HG02798 (cell line): Measurements from ENCODE around the gene MLPH.
A peak's percentile ranks its signal among the peaks of the same experiment; 100 is the strongest.

Source experiments
- ATAC-seq: cut with Tn5 transposase; IDR thresholded peaks from one replicate; pipeline ENCODE4 v1.9.1; 2021; ENCODE audit warnings: mild to moderate bottlenecking; ENCODE audit not compliant: unreplicated experiment, poor library complexity

The MLPH gene

DNA sequence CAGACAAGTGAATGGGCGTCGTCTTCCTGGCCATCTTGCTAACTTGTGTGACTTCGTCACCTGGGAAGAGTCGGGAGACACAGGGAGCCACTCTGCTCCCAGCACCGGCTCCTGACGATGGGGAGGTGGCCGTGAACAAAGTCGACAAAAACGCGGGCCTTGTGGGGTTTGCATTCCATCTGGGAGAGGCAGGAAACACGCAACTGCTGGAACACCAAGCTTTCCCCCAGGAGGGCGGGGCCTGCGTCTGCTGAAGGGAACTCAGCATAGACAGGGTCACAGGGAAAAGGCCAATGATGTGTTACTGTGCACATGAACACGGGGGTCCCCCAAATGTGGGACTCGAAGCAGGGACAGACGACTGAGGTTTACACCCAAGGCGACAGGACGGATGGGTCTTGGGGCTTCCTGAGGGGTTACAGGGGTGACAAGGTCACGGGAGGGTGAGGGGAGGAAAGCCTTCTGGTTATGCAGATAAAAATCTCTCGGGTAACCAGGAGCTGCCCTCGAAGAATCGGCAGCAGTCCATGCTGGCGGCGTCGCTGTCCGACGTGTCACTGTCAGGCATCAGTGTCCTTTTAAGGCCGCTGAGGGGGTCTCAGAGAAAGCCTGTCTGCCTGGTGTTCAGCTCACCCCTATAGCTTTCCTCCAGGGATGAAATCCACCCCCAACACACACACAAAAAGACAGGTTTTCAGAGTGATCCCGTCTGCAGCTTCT is 51.1 kb downstream of the MLPH start:
- ATAC-seq: no peak

DNA sequence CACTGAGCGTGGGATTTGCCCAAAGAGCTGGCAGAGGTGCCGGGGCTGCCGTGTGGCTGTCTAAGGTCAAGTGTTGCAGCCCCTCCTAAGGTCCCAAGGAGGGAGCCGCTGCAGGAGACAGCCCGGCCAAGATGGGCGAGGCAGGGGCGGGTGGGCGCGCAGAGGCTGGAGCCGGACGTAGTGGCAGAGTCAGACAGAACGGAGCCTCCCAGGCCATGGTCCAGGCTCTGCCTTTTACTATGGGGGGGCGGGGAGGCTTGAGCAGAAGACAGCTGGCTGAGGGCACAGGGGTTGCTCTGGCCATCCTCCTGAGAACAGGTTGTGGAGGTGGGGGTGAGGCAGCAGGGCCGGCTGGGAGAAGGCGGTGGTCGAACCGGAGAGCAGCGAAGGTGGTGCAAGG is 51.9 kb downstream of the MLPH start:
- no peak for ATAC-seq

DNA sequence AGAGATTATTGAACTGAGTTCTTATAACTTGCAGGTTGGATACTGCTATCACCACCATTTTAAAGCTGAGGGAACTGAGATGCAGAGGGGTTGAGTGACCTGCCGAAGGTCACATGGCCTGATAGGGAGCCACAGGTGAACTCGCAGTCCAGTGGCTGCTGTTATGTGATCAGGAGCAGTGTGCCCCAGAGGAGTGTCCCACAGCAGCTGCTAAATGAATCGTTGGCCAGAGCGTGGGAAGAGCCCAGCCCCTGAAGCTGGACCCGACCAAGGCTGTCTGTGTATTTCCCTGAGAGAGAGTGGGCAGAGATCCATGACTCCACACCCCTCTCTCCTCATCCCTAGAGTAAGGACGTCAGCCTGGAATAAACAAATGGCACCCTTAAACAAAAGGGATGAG is 52.6 kb downstream of the MLPH start:
- no peak for ATAC-seq

DNA sequence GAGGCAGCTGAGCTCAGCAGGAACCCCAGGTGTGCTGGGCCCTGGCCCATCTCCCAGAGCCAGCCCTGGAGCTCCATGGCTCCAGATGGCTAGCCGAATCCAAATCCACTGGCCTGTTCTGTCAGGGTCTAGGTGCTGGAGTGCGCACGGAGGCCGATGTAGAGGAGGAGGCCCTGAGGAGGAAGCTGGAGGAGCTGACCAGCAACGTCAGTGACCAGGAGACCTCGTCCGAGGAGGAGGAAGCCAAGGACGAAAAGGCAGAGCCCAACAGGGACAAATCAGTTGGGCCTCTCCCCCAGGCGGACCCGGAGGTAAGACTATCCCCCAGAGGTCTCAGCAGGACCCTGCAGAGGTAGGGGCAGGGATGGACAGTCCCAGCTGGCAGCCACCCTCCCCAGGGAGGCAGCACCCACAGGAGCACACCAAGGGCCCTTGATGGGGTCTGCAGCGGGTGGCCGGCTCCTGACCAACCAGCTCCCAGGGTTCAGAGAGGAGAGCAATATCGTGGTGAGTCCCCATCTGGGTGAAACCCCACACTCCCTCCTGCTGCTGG is 53.2 kb downstream of the MLPH start:
- ATAC-seq: no peak

DNA sequence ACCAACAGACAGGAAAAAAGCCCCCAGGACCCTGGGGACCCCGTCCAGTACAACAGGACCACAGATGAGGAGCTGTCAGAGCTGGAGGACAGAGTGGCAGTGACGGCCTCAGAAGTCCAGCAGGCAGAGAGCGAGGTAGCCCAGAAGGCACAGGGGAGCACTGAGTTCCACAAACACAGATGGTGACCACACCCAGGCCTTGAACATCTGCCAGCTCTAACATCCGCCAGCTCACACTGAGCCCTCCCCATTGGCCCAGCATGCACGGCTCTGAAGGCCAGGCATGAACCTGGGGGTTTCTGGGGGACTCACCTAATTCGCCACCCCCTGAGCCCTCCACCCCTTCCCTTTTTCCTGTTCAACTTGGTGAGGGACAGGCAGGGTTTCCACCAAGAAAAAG is 53.8 kb downstream of the MLPH start:
- no peak for ATAC-seq

DNA sequence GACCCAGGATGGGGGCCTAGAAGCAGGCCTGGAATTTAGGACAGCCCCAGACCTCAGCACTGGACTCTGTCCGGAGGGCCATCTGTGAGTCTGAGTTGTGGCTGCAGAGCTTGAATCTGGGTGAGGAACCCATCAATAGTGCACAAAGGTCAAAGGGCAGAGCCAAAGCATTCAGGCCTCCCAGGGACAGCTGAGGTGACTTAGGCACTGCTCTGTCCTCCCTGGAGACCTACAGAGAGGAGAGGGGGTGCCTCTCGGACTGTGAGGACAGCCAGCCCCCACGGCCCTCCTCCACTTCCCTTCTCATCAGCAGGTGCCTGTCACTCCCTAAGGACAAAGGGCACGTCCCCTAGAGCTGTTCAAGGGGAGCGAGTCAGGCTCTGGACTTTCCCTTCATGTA is 54.2 kb downstream of the MLPH start:
- no peak for ATAC-seq

DNA sequence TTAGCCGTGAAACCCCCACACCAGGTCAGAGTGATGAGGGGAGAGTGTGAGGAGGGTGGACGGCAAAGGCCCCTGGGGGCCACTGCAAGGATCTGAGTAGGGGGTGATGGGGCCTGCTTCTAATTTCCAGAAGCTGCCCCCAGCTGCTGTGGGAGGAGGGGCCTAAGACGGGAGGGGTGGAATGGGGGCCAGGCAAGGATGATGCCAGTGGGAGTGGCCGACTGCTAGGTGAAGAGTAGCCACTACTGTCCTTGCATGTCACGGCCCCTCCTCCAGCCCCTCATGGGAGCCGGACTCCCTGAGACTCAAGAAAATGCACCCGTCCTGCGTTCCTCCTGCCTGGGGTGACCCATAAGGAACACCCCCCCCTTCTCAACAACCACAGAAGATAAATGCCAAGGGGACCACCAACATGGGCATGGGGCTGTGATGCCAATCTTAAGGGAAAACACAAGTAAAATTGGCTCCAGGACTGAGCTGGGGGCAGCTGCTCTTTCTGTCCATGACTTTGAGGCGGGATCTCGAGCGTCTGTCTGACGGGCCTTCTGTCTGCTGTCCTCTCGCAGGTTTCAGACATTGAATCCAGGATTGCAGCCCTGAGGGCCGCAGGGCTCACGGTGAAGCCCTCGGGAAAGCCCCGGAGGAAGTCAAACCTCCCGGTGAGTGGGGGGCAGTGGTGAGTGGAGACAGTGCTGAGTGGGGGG is 55.1 kb downstream of the MLPH start:
- no peak for ATAC-seq

DNA sequence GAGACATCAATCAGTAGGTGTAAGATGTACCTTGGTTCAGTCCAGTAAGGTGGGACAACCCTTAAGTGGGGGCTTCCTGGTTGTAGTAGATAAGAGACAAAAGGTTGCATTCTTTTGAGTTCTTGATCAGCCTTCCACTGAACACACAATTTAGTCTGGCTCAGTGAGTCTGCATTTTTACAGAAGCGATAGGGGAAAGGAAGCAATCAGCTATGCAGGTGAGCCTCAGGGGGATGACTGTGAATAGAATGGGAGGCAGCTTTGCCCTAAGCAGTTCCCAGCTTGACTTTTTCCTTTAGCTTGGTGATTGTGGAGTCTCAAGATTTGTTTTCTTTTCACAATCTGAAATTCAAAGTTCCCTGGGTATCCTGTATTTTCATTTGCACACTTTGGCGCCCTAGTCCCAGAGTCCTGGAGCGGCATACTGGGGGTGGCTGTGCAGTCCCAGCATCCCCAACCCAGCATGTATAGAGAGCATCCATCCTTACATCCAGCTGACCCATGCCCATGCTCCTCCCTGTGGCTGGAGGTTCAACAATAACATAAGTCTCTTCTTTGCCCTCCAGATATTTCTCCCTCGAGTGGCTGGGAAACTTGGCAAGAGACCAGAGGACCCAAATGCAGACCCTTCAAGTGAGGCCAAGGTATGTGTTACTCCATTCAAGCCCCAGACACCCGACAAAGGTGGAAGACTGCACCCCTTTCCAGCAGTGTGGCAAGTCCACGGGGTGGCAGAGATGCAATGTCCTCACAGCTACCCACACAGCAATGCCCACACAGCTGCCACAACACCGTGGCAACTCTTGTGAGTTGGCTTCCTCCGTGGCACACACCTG is 59.2 kb downstream of the MLPH start:
- ATAC-seq: no peak

DNA sequence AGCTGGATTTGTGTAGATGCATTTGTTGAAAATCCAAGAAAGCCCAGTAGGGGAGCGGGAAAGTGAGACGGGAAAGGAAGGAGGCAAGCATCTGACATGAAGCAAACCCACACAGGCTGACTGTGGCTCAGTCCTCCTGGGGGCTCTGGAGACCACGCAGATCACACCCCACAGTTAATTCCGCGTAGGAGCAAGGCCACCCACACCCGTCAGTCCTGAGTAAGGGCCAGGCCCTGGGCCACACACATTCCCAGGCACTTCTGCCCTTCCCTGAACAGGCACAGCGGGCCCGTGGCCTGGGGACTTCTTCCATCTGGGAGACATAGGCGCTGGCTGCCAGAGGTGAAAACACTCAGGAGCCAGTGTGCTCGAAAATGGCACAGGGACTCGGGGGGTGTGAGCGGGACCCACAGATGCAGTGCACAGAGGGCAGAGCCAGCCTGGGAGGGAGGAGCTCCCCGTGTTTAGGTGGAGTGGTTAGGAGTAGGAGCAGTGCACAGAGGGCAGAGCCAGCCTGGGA is 59.9 kb downstream of the MLPH start:
- no peak for ATAC-seq

DNA sequence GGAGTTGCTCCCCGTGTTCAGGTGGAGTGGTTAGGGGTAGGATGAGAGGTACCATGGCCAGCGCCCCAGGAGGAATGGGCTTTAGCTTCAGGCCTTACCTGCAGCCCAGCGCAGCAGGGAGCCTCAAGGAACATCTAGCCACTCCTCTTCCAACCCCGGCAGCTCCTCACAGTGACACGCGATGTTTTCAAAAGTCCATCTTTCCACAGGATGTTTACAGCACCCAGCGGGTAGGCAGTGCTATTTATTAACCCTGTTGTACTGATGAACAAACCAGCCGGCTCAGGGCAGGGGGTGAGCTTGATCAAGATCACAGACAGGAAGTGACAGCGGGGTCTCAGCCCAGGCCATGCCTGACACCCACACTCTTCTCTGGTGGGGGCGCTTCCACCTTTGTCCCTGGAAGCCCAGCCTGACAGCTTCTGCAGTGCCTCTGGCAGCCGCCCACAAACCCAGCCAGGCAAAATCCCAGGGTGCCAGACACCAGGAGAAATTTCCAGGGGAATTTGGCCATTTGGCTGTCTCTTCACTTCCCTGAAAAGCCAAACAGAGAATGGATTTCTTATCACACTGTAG is 60.9 kb downstream of the MLPH start:
- no peak for ATAC-seq

DNA sequence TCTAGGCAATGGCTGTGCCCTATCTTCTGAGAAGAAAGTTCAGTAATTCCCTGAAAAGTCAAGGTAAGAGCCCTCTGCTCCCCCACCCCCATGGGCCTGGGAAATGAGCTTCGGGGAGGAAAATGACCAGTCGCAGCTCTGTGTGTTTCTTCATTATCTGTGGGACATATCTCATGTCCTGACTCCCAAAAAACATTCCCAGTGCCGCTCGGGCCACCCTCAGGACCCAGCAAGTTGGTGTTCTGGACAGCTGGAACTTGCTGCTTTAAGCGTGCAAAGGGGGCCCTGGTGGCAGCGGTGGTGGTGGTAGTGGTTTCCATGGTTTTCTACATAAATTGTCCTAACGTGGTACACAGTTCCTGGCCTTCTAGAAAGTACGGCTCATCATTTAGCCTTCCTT is 62.2 kb downstream of the MLPH start:
- no peak for ATAC-seq

DNA sequence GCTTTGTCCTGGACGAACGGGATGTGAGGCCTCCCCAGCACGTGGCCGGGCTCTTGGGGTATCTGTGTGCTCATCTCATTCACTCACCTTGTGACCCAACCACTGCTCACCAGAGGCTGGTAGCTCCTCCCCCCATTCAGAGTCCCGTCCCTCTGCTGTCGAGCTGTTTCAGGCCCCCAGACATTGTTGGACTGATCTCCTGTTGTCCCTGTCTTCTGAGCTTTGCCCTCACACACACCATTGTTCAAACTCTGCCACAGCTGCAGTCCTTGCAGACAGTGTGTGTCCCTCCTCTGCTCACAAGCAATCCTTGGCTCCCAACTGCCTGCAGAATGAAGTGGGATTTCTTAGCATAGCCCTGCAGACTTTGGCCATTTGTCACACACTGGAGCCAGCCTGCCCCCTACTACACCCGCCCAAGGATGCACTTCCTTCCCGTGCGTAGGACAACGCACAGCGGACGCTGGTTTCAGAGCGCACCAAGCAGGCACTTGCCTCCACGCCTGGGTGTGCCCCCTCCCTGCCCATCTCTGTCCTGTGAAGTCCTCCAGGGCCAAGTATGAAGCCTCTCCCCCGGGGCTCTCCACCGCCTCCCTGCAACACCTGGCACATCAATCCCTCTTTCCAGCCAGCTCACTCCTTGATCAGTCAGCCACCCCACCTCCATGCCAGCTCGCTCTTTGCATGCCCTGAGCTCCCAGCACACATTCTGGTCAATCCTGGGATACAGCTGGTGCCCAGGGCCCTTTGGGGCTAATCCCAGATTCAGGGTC is 62.8 kb downstream of the MLPH start:
- no peak for ATAC-seq

DNA sequence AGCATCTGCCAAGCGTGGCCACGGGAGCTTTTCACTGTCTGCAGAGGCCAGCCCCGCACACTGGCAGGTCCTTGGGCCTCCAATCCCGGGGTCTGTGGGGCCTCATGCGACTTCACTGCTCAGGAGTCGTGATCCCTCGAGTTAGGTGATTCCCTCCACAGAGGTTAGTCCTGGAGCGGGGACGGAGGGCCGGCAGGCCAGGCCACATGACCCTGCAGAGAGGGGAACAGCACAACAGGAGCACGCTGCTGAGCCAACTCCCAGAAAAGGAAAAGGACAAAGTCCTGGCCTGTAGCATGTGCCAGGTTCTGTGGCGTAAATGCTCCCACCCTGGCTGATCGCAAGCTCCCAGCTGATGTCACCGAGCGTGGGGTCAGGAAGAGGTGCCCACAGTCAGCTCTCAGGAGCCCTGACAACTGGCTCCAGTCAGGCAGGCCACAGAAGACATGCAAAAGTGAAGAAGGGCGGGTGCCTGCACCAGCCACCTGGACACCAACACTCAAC is 64.1 kb downstream of the MLPH start:
- no peak for ATAC-seq

DNA sequence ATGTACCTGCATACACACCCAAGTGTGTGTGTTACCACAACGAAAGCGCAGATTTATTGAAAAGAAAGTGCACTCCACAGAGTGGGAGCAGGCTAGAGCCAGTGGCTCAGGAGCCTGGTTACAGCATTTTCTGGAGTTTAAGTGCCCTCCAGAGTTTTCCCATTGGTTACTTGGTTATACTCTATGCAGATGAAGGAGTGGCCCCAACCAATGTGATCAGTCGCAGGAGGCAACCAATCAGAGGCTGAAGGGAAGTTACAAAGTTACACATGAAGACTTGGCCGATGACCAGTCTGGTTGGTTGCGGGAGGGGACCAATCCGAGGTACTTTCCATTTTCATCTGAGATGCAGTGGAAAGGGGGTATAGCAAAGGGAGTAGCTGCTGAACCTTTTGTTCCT is 65.9 kb downstream of the MLPH start:
- ATAC-seq: no peak

DNA sequence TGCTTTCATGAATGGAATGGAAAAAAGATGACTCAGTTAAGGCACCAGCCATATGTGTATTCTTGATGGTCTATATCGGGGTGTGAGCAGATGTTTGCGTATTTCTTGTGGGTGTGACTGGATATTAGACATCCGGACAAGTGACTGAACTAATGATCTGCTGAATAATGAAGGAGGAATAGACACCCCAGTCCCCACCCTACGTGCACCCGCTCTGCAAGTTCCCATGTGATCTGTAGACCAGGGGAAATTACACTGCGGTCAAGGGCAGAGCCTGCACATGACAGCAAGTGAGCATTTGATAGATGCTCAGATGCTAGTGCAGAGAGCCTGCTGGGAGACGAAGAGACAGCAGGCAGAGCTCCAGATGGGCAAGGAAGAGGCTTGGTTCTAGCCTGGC is 66.9 kb downstream of the MLPH start:
- peak; percentile 48 for ATAC-seq

DNA sequence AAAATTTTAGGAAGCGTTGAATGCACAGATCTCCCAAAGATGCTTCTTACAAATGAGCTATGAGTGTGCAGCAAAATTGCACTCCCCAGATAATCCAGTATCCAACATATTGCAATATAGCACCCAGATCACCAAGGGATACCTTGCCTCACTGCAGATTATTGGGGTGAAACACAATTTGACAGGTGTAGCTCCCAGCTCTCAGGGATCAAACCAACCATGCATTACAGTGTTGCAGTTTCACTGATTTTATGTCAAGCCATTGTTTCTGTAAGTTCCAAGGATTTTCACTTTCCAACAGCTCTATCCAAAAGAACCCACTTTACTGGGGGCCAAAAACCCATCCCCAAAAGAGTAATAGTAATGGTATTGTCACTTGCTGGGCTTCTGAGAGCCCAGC is 68.5 kb downstream of the MLPH start:
- ATAC-seq: no peak

DNA sequence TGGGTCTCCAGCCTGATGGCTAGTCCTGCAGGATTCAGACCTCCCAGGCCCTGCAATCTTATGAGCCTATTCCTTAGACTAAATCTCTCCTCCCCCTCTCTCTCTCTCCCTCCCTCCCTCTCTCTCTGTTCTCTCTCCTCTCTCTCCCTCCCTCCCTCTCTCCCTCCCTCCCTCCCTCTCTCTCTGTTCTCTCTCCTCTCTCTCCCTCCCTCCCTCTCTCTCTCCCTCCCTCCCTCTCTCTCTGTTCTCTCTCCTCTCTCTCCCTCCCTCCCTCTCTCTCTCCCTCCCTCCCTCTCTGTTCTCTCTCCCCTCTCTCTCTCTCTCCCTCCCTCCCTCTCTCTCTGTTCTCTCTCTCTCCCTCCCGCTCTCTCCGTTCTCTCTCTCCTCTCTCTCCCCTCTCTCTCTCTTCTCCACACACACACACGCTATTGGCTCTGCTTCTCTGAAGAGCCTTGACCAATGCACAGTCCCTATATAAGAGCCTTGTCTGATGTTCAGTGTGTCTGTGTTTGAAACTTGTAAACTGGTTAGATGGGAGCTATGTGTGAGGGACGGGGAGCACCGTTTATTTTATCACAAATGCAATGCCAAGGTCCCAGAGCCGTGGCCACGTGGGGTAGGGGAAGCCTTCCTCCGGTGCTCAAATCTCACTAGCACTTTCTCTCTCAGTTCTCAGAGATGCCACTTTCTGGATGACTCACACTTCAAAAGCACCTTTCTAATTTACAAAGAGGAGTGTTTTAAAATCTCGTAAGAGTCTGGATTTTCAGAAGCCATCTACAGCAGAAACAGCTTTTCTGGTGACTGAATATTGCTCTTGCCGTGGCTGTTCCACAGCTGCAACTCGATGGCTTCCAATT is 70.0 kb downstream of the MLPH start:
- ATAC-seq: peak; percentile 92

DNA sequence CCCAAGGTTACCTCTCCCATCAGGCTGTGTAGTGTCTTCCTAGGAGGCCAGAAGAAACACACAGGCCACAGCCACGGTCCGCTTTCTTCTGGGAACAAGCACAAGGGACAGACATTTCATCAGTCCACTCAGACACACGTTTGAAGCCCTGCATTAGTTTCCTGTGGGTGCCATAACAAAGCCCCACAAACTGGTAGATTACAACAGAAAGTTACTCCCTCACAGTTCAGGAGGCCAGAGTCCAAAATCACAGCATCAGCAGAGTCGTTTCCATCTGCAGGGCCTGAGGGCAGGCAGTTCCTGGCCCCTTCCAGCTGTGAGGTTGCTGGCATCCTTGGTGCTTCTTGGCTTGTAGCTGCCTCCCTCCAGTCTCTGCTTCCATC is 70.6 kb downstream of the MLPH start:
- peak; percentile 9 for ATAC-seq
